GM21825 (cell line): ENCODE data around the gene SRC.

Experiments used
- ATAC-seq: cut with Tn5 transposase; IDR thresholded peaks from one replicate; pipeline ENCODE4 v1.9.1; 2021; ENCODE audit warnings: mild to moderate bottlenecking, moderate library complexity; ENCODE audit not compliant: unreplicated experiment

SRC gene

GRCh38 chr20:37406010-37406998 lies 60.4 kb downstream of the SRC start:
- peak; percentile 46 for ATAC-seq

DNA sequence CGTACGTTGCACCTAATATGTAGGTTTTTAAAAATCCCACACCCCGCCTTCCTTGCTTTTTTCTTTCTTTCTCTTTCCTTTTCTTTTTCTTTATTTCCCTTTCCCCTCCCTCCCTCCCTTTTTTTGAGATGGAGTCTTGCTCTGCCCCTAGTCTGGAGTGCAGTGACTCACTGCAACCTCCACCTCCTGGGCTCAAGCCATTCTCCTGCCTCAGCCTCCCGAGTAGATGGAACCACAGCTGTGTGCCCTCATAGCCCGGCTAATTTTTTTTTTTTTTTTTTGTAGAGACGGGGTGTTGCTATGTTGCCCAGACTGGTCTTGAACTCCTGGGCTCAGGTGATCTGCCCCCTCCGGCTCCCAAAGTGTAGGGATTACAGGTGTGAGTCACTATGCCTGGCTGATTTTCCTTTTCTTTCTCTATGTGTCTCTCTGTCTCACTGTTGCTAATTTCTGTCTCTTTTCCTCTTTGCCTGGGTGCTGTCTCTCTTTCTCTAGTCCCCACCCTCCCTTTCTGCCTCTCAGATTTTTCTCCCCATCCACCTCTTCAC lies 61.2 kb downstream of the SRC start:
- ATAC-seq, result no peak

- ATAC-seq, result no peak
Observed at GRCh38 chr20:37407573-37408002, 61.6 kb downstream of the SRC start.

- ATAC-seq, result no peak
Observed at GRCh38 chr20:37408302-37409193, 62.6 kb downstream of the SRC start.

DNA sequence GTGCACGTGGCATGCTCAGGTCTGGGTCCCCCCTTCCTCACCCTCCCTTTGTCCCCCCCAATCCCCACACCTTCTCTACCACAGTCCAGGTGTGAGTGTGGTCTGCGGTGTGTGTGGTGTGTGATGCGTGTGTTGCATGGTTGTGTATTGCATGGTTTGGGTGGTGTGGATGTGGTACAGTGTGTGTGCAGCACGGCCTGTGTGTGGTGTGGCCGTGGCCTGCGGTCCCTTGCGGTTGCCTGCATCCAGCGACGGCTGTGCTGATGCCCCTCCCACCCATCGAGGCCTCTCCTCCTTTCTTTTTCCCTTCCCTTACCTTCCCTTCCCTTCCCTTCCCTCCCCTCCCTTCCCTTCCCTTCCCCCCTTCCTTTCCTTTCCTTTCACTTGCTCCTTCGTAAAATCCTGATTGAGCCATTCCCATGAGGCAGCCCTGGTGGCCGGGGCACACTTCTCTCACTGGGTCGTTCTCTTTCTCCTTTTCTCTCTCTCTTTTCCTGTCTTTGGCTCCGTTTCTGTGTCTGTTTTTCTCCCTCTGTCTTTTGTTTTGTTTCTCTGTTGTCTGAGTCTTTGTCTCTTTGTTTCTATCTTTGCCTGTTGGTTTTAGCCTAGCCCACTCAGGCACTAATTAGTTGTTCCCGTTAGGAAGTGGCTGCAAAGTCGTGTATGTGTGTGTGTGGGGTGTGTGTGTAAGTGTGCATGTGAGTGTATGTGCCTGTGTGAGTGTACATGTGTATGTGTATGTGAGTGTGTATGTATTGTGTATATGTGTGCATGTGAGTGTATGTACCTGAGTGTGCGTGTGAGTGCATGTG lies 65.7 kb downstream of the SRC start:
- no peak for ATAC-seq

DNA sequence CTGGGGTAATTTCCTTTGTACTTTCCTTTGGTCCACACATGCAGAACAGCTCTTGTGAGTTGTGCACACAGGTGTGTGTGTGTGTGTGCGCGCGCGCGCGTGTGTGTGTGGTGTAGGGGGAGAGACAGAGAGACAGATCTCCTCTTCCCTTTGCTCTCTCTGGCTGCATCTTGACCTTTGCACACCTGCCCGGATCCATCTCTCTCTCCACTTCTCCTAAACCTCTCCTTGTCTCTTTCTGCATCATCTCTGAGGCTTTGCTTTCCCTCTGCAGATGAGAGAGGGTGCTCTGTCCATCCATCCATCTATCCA lies 67.0 kb downstream of the SRC start:
- ATAC-seq, result no peak

DNA sequence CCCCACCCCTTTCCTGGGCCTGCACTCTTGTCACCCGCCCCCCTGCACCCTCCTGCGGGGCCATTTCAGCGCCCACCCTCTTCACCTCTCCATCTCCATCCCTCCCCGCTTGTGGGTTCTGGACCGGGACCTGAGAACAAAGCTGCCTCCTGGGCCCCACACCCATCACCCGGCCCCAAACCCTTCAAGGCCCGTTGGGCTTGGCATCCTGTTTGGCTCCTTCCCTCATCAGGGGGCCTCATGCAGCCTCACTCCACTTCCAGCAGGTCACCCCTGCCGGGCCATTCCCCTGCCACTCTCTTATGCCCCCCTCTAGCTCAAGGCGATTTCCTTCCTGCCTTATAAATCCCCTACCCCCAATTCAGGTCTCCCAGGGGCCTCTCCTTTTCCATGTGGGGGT lies 67.4 kb downstream of the SRC start:
- ATAC-seq, result no peak

DNA sequence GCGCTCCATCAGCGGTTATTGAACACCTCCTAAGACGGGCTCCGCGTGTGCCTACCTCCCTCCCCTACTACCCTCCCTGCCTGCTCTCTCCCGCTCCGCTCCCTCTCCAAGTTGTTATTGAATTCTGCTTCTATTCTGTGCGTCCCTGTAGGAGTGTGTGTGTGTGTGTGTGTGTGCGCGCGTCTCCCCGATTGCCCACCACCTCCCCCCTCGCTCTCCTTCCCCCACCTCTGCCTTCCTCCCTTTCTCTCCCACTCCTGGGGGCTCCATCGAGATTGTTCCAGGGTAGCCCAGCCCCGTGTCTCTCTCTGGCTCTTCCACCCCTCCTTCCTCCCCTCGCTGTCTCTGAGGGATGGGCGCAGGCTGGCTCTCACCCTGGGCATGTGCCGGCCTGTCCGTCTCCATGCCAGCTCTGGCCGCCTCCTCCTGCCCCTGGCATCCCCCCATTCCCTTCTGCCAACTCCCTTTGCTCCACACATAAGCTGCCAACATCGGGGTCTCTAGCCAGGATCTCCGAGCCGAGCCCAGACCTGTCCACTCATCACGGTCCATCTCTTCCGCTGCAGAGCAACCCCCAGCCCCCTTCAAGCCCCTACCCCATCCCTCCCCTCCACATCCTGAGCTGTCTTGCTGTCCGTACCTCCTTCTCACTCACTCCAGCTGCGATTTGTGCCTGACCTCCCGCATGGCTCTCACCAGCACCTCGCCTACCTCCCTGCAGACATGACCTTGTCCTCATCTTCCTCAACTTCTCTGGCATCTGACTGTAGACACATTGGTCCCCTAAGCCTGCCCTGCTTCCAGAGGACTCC lies 68.5 kb downstream of the SRC start:
- no peak for ATAC-seq

DNA sequence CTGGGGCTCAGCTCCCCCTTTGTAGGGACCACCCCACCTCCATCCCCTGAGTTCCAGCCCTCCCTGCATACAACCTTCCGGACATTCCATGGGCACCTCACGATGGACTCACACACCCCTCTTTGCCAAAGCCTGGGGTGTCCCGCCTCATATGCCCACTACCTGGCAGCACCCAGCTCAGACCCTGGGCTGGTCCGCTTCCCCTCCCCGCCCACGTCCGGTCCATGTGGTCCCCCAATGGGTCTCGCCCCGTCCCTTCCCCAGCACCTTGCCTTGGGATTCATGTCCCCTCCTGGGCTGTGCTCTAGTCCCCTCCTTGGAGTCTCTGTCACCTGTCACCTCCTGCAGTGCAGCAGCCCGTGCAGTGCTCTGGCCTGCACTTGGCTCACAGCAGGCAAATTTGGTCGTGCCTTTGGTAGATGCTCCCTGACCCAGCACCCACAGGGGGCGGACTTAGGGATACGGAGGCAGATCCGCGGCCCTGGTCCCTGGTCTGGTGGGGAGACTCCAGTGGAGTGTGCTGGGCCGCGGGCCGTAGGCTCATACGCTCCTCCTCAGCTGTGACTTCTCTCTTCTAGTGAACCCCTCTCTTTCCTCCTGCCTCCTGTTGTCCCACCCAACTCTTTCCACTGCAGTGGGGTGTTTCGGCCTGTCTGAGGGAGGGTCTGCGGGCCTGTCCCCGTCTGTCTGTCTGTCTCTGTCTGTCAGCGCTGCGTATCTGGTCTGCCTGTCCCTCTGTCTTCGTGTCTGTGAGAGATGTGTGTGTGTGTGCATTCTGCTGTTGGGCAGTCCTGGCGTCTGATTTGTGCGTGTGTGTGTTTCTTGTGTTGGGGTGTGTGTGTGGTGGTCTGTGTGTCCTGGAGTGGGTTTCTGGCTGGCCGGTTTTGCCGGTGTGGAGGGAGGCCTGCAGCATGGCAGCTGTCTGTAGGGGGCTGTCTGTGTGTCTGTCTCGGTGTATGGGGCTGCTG lies 69.5 kb downstream of the SRC start:
- ATAC-seq, result no peak

DNA sequence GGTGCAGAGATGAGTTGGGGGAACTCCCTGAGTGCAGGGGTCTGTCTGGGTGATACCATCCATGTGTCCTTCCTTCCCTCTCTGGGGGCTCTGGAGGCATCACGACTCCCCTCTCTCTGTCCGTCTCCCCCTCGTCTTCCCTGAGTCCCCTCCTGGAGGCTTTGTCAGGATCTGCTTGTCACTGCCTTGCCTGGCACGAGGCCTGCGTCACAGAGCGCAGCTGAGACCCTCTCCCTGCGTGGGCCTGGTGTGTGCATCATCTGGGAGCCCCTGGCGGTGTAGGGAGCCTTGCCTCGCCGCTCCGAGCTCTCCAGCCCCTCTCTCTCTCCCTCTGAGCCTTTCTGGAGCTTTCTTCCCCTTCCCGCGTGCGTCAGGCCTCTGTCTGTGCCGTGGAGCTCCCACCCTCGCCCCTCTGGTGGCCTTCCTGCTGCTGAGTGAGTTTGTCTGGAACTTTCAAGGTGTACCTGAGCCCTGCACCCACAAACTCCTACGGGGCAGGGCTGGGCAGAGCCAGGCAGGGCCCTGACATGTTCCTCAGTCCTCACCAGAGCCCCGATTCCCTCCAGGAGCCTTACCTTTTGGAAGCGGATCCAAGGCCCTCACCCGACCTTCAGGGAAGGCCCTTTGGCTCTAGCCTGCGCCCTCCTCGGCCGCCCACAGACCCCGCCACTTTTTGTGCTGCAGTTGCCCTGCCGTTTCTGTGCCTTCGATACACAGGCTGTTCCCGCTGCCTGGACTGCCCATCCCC lies 70.3 kb downstream of the SRC start:
- no peak for ATAC-seq

GRCh38 chr20:37416848-37417616 lies 71.1 kb downstream of the SRC start:
- no peak for ATAC-seq

GRCh38 chr20:37417617-37418467 lies 71.9 kb downstream of the SRC start:
- no peak for ATAC-seq

GRCh38 chr20:37418591-37419109 lies 72.7 kb downstream of the SRC start:
- ATAC-seq, result no peak

DNA sequence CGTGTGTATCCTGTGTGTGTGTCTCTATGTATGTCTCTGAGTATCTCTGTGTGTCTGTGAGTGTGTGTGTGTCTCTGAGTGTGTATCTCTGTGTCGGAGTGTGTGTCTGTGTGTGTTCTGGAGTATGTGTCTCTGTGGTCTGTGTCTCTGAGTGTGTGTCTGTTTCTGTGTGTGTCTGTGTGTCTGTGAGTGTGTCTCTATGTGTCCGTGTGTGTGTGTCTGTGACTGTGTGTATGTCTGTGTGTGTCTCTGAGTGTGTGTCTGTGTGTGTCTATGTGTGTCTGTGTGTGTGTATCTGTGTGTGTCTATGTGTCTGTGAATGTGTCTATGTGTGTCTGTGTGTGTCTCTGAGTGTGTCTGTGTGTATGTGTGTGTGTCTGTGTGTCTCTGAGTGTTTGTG lies 73.4 kb downstream of the SRC start:
- no peak for ATAC-seq

DNA sequence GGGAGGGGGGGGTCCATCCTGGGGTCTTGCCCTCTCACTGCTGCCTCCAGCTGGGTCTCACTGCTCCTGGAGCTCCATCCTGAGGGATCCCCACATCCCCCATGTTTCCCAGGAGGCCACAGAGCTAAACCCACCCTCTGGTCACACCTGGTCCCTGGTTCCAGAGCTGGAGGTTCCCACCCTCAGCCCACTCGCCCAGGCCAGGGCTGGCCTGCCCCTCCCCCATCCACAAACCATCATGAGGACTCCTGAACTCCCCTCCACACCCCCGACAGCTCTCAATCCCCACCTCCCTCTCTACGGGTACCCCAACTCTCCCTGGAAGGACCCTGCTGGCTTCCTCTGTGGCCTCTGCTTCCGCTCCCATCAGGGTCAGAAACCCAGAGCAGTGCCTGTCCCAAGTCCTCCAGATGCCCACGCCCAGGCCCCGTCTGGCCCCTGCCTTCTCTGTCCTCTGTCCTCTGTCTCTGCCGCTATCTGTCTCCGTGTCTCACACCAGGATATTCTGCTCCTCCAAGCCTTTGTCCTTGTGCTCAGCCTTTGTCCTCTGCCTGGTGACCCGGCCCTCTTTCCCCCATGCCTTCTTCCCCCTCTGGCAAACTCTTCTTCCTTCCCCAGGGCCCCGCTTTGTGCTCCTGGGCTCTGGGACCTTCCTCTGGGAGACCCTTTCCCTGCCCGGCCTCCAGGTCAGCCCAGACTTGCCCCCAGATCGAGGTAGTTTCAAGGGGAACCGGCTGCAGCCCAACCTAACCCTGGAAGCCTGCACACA lies 74.0 kb downstream of the SRC start:
- no peak for ATAC-seq
